HepG2 (cell line): ENCODE data around the gene LRP10. TPM values are rescaled to one million over a fixed set of nuclear protein-coding genes. Genes with fewer than 3 reads are reported as not detected.
A peak's percentile ranks its signal among the peaks of the same experiment; 100 is the strongest.

Experiments
- E2F2 ChIP-seq: sonication (generic); formaldehyde crosslinking; IDR thresholded peaks from 2 replicates; pipeline ENCODE4 v1.4.0; 2020; ENCODE audit warnings: missing genetic modification reagents, borderline replicate concordance
- FOXJ3 ChIP-seq: sonication (generic); formaldehyde crosslinking; IDR thresholded peaks from 2 replicates; pipeline ENCODE4 v1.4.0; 2020; ENCODE audit warnings: missing genetic modification reagents, mild to moderate bottlenecking, borderline replicate concordance
- KLF12 ChIP-seq: sonication (generic); formaldehyde crosslinking; IDR thresholded peaks from 2 replicates; pipeline ENCODE4 v1.4.0; 2020; ENCODE audit warnings: missing genetic modification reagents, borderline replicate concordance
- MYC ChIP-seq: sonication (generic); formaldehyde crosslinking; IDR thresholded peaks from 2 replicates; pipeline ENCODE4 v1.9.0; 2021; ENCODE audit warnings: missing genetic modification reagents, borderline replicate concordance
- SNAPC2 ChIP-seq: sonication (generic); formaldehyde crosslinking; IDR thresholded peaks from 2 replicates; pipeline ENCODE4 v1.8.1; 2022; ENCODE audit warnings: mild to moderate bottlenecking, missing genetic modification reagents
- ZBTB3 ChIP-seq: sonication (generic); formaldehyde crosslinking; IDR thresholded peaks from 2 replicates; pipeline ENCODE4 v1.4.0; 2020; ENCODE audit warnings: low read depth, mild to moderate bottlenecking, moderate library complexity, missing genetic modification reagents, borderline replicate concordance
- ZBTB33 ChIP-seq: sonication (generic); formaldehyde crosslinking; IDR thresholded peaks from 2 replicates; pipeline ENCODE4 v1.4.0; 2020; ENCODE audit warnings: missing genetic modification reagents
- ZFP82 ChIP-seq: sonication (generic); formaldehyde crosslinking; IDR thresholded peaks from 2 replicates; pipeline ENCODE4 v1.5.1; 2020; ENCODE audit warnings: mild to moderate bottlenecking, missing genetic modification reagents, borderline replicate concordance
- ZNF333 ChIP-seq: sonication (generic); formaldehyde crosslinking; IDR thresholded peaks from 2 replicates; pipeline ENCODE4 v1.4.0; 2020; ENCODE audit warnings: mild to moderate bottlenecking, missing genetic modification reagents, borderline replicate concordance
- ZNF740 ChIP-seq: sonication (generic); formaldehyde crosslinking; IDR thresholded peaks from 2 replicates; pipeline ENCODE4 v1.4.0; 2020; ENCODE audit warnings: missing genetic modification reagents
- ZNF768 ChIP-seq: sonication (generic); formaldehyde crosslinking; IDR thresholded peaks from 2 replicates; pipeline ENCODE4 v1.4.0; 2020; ENCODE audit warnings: missing genetic modification reagents
- ZNF800 ChIP-seq: sonication (generic); formaldehyde crosslinking; IDR thresholded peaks from 2 replicates; pipeline ENCODE4 v1.4.0; 2020; ENCODE audit warnings: missing genetic modification reagents
- polyA plus RNA-seq, 8 experiments: library from polyadenylated mRNA; depleted of rRNA in 3 of 8; stranded (reverse) in 7 of 8; unstranded in 1 of 8; fragments of >200 nt; fragmentation: Illumina TruSeq in 4 of 8; extraction: Trizol in 4 of 8; gene quantifications; 2 replicates each; pipeline versions ENCODE4 v1.2.1 to v1.2.3, GENCODE V29; 2011 to 2016; ENCODE audit warnings: low read depth in 4 of 8, missing spikeins in 1 of 8, mixed read lengths in 1 of 8; ENCODE audit not compliant: insufficient read depth in 1 of 8
- total RNA-seq, 5 experiments: library from RNA; depleted of rRNA; stranded (reverse); fragments of >200 nt; fragmentation: Illumina TruSeq; extraction: Trizol; gene quantifications; 2 replicates each; pipeline ENCODE4 v1.2.3, GENCODE V29; 2016; ENCODE audit warnings: low read depth in 1 of 5
- TF ChIP-seq, protein P1 (sequence below): sonication (generic); formaldehyde crosslinking; IDR thresholded peaks from 2 replicates; pipeline ENCODE4 v1.4.0; 2020; ENCODE audit warnings: missing genetic modification reagents, mild to moderate bottlenecking, borderline replicate concordance
- TF ChIP-seq, protein P2 (sequence below): sonication (generic); formaldehyde crosslinking; IDR thresholded peaks from 2 replicates; pipeline ENCODE4 v1.4.0; 2020; ENCODE audit warnings: mild to moderate bottlenecking, missing genetic modification reagents
- TF ChIP-seq, protein P3 (sequence below): sonication (generic); formaldehyde crosslinking; IDR thresholded peaks from 2 replicates; pipeline ENCODE4 v1.8.0; 2022; ENCODE audit warnings: mild to moderate bottlenecking, missing genetic modification reagents, moderate library complexity

The LRP10 gene
- total and polyA plus RNA-seq, 2 of the 13 experiments (the other 11 are each of a cell fraction or from before 2014, with no cell fraction given) = 16.9 to 45.2 TPM

GRCh38 chr14:22829076-22829660 lies 42.4 kb upstream of the LRP10 start (continued):
- TF ChIP-seq FOXJ3 (CRISPR knock-in tag) (0 out of 2 replicates have a peak, but pooled peaks have one; percentile 28), MYC (CRISPR knock-in tag) (0 out of 2 replicates have a peak, but pooled peaks have one; percentile 4), E2F2 (peak; percentile 86), ZNF333 (CRISPR knock-in tag) (peak; percentile 93; the same call in 1 of the 2 replicates), ZNF800 (CRISPR knock-in tag) (peak; percentile 76; the same call in 1 of the 2 replicates), ZNF768 (0 out of 2 replicates have a peak, but pooled peaks have one; percentile 19), SNAPC2 (CRISPR knock-in tag) (0 out of 2 replicates have a peak, but pooled peaks have one; percentile 2), KLF12 (CRISPR knock-in tag) (peak; percentile 36; the same call in 1 of the 2 replicates), ZBTB33 (CRISPR knock-in tag) (peak; percentile 16; the same call in 1 of the 2 replicates), ZFP82 (CRISPR knock-in tag) (peak; percentile 81), ZNF740 (CRISPR knock-in tag) (peak; percentile 26; the same call in 1 of the 2 replicates), ZBTB3 (0 out of 2 replicates have a peak, but pooled peaks have one; percentile 12)
- TF ChIP-seq, protein P1, sequence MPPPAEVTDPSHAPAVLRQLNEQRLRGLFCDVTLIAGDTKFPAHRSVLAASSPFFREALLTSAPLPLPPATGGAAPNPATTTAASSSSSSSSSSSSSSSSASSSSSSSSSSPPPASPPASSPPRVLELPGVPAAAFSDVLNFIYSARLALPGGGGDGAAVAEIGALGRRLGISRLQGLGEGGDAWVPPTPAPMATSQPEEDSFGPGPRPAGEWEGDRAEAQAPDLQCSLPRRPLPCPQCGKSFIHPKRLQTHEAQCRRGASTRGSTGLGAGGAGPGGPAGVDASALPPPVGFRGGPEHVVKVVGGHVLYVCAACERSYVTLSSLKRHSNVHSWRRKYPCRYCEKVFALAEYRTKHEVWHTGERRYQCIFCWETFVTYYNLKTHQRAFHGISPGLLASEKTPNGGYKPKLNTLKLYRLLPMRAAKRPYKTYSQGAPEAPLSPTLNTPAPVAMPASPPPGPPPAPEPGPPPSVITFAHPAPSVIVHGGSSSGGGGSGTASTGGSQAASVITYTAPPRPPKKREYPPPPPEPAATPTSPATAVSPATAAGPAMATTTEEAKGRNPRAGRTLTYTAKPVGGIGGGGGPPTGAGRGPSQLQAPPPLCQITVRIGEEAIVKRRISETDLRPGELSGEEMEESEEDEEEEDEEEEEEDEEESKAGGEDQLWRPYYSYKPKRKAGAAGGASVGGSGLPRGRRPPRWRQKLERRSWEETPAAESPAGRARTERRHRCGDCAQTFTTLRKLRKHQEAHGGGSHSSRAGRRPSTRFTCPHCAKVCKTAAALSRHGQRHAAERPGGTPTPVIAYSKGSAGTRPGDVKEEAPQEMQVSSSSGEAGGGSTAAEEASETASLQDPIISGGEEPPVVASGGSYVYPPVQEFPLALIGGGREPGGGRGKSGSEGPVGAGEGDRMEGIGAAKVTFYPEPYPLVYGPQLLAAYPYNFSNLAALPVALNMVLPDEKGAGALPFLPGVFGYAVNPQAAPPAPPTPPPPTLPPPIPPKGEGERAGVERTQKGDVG (CRISPR knock-in tag) = peak; percentile 36; the same call in 1 of the 2 replicates
- TF ChIP-seq, protein P2, sequence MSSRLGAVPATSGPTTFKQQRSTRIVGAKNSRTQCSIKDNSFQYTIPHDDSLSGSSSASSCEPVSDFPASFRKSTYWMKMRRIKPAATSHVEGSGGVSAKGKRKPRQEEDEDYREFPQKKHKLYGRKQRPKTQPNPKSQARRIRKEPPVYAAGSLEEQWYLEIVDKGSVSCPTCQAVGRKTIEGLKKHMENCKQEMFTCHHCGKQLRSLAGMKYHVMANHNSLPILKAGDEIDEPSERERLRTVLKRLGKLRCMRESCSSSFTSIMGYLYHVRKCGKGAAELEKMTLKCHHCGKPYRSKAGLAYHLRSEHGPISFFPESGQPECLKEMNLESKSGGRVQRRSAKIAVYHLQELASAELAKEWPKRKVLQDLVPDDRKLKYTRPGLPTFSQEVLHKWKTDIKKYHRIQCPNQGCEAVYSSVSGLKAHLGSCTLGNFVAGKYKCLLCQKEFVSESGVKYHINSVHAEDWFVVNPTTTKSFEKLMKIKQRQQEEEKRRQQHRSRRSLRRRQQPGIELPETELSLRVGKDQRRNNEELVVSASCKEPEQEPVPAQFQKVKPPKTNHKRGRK (CRISPR knock-in tag) = 0 out of 2 replicates have a peak, but pooled peaks have one; percentile 37
- TF ChIP-seq, protein P3, sequence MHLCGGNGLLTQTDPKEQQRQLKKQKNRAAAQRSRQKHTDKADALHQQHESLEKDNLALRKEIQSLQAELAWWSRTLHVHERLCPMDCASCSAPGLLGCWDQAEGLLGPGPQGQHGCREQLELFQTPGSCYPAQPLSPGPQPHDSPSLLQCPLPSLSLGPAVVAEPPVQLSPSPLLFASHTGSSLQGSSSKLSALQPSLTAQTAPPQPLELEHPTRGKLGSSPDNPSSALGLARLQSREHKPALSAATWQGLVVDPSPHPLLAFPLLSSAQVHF (CRISPR knock-in tag) = peak; percentile 50; the same call in 1 of the 2 replicates
